Spleen (tissue), 7 donors: ENCODE results near the gene MXD3.

ENCODE experiments used
- CTCF ChIP-seq, 11 experiments: fragments of 200-600 bp in 7 of 11; fragments of 450-650 bp in 4 of 11; sonication (generic) in 4 of 11; IDR thresholded peaks in 8 of 11; conservative IDR thresholded peaks in 3 of 11; 1 replicate in 7 of 11; 2 replicates in 4 of 11; pipeline versions ENCODE4 v1.4.0 to v1.8.0; 2016 to 2021; ENCODE audit warnings: antibody characterized with exemption in 11 of 11, inconsistent platforms in 4 of 11, mild to moderate bottlenecking in 1 of 11
- POLR2A ChIP-seq, 3 donors: fragments of 450-650 bp; IDR thresholded peaks; one replicate each; pipeline ENCODE4 v1.5.1; 2017; ENCODE audit warnings: antibody characterized with exemption in 3 of 3, mild to moderate bottlenecking in 1 of 3
- POLR2AphosphoS5 ChIP-seq, 3 donors: sonication (generic); formaldehyde crosslinking; IDR thresholded peaks; one replicate each; pipeline ENCODE4 v1.5.1; 2017; ENCODE audit warnings: antibody characterized with exemption in 3 of 3
- donor health status: DM: no; HTN: no; CAD: no; lungs with moderate emphysema.
- donor health status: DM: no; HTN: no; CAD: no.
- donor health status: DM: no; HTN: no; CAD: no.

- TF ChIP-seq CTCF (IDR thresholded peaks at IDR 0.05 in 8 of 11, conservative IDR thresholded peaks at IDR 0.05 in 3 of 11) = no peak
- no peak for TF ChIP-seq POLR2AphosphoS5 (IDR thresholded peaks at IDR 0.05)
- no peak for TF ChIP-seq POLR2A (IDR thresholded peaks at IDR 0.05)
Measured at GRCh38 chr5:177355868-177356168, 44.1 kb upstream of the MXD3 start.
